Adipocyte (in vitro differentiated cells): ENCODE results near the gene EMP2.

Experiments used
- DNase-seq: peaks from one replicate; pipeline ENCODE4 v3.0.0-alpha.2; 2015; ENCODE audit warnings: low read depth
- H3K27me3 ChIP-seq: replicated peaks from 2 replicates; pipeline ENCODE4 v1.7.0; 2013; ENCODE audit warnings: mild to moderate bottlenecking, low read length, moderate library complexity; ENCODE audit not compliant: control insufficient read depth, insufficient read depth
- H3K36me3 ChIP-seq: 2 replicates; pipeline ENCODE4 v1.7.0; 2013; ENCODE audit warnings: low read length, mild to moderate bottlenecking, moderate library complexity; ENCODE audit not compliant: control insufficient read depth, insufficient read depth, severe bottlenecking
- H3K4me1 ChIP-seq: 2 replicates; pipeline ENCODE4 v1.7.0; 2013; ENCODE audit warnings: mild to moderate bottlenecking, low read length, moderate library complexity; ENCODE audit not compliant: control insufficient read depth, insufficient read depth
- H3K4me3 ChIP-seq: 2 replicates; pipeline ENCODE4 v1.7.0; 2013; ENCODE audit warnings: mild to moderate bottlenecking, low read length, moderate library complexity
- H3K9ac ChIP-seq: 2 replicates; pipeline ENCODE4 v1.7.0; 2013; ENCODE audit warnings: mild to moderate bottlenecking, low read length, moderate library complexity
- H3K9me3 ChIP-seq: 2 replicates; pipeline ENCODE4 v1.7.0; 2013; ENCODE audit warnings: mild to moderate bottlenecking, low read length, moderate library complexity; ENCODE audit not compliant: control insufficient read depth

The EMP2 gene

GRCh38 chr16:10558746-10559641 lies 21.4 kb downstream of the EMP2 start:
- peaks cover 12% of the 10 kb centered on the region for H3K9me3 ChIP-seq
- H3K27me3 ChIP-seq: no peaks in the 10 kb centered on the region
- peaks cover 33% of the 10 kb centered on the region for H3K4me1 ChIP-seq
- no peak for DNase-seq
- peak overlapping the region; percentile 85 for H3K9ac ChIP-seq
- no peaks in the 10 kb centered on the region for H3K36me3 ChIP-seq
- H3K4me3 ChIP-seq: peak overlapping the region; percentile 77

- H3K9ac ChIP-seq: peak overlapping the region; percentile 85
- H3K9me3 ChIP-seq: peaks cover 12% of the 10 kb centered on the region
- peak overlapping the region; percentile 77 for H3K4me3 ChIP-seq
- H3K27me3 ChIP-seq: no peaks in the 10 kb centered on the region
- H3K36me3 ChIP-seq: no peaks in the 10 kb centered on the region
- no peak for DNase-seq
- peaks cover 33% of the 10 kb centered on the region for H3K4me1 ChIP-seq
Measured at GRCh38 chr16:10558305-10558704, 22.1 kb downstream of the EMP2 start.

GRCh38 chr16:10557750-10558149 lies 22.6 kb downstream of the EMP2 start:
- peaks cover 33% of the 10 kb centered on the region for H3K4me1 ChIP-seq
- no peaks in the 10 kb centered on the region for H3K27me3 ChIP-seq
- peaks cover 12% of the 10 kb centered on the region for H3K9me3 ChIP-seq
- DNase-seq: no peak
- H3K4me3 ChIP-seq: no peak overlapping the region
- H3K9ac ChIP-seq: peak overlapping the region; percentile 1
- H3K36me3 ChIP-seq: no peaks in the 10 kb centered on the region

GRCh38 chr16:10556236-10556635 lies 24.2 kb downstream of the EMP2 start:
- peaks cover 4% of the 10 kb centered on the region for H3K9me3 ChIP-seq
- DNase-seq: no peak

GRCh38 chr16:10554569-10554968 lies 25.8 kb downstream of the EMP2 start:
- peaks cover 28% of the 10 kb centered on the region for H3K4me1 ChIP-seq
- no peak overlapping the region for H3K4me3 ChIP-seq
- no peak for DNase-seq

More at GRCh38 chr16:10556236-10556635, 24.2 kb downstream of the EMP2 start:
- no peak overlapping the region for H3K4me3 ChIP-seq
- no peak overlapping the region for H3K9ac ChIP-seq
- no peaks in the 10 kb centered on the region for H3K36me3 ChIP-seq
- H3K27me3 ChIP-seq: no peaks in the 10 kb centered on the region
- H3K4me1 ChIP-seq: peaks cover 38% of the 10 kb centered on the region

GRCh38 chr16:10552998-10553491 lies 27.4 kb downstream of the EMP2 start:
- Histone ChIP-seq H3K9me3 (peaks cover 11% of the 10 kb centered on the region), H3K9ac (no peak overlapping the region), H3K4me3 (no peak overlapping the region), H3K36me3 (peaks cover under 1% of the 10 kb centered on the region), H3K27me3 (no peaks in the 10 kb centered on the region), H3K4me1 (peaks cover 13% of the 10 kb centered on the region)
- DNase-seq: no peak

More at GRCh38 chr16:10554569-10554968, 25.8 kb downstream of the EMP2 start:
- Histone ChIP-seq H3K27me3 (no peaks in the 10 kb centered on the region), H3K9ac (no peak overlapping the region), H3K36me3 (no peaks in the 10 kb centered on the region), H3K9me3 (peaks cover 4% of the 10 kb centered on the region)

- DNase-seq: no peak
- Histone ChIP-seq H3K36me3 (peaks cover 8% of the 10 kb centered on the region), H3K4me1 (peaks cover 6% of the 10 kb centered on the region), H3K4me3 (no peak overlapping the region), H3K9me3 (peaks cover 11% of the 10 kb centered on the region), H3K27me3 (no peaks in the 10 kb centered on the region), H3K9ac (no peak overlapping the region)
Measured at GRCh38 chr16:10552281-10552680, 28.1 kb downstream of the EMP2 start.

- Histone ChIP-seq H3K4me3 (no peak overlapping the region), H3K36me3 (peaks cover 12% of the 10 kb centered on the region), H3K4me1 (peaks cover 5% of the 10 kb centered on the region), H3K9me3 (peaks cover 11% of the 10 kb centered on the region), H3K27me3 (no peaks in the 10 kb centered on the region), H3K9ac (no peak overlapping the region)
- no peak for DNase-seq
Measured at GRCh38 chr16:10551881-10552280, 28.5 kb downstream of the EMP2 start.

GRCh38 chr16:10548404-10548803 lies 32.0 kb downstream of the EMP2 start:
- no peak overlapping the region for H3K9ac ChIP-seq
- no peak overlapping the region for H3K4me3 ChIP-seq
- H3K36me3 ChIP-seq: peaks cover 40% of the 10 kb centered on the region
- peaks cover 5% of the 10 kb centered on the region for H3K4me1 ChIP-seq
- H3K9me3 ChIP-seq: peaks cover 8% of the 10 kb centered on the region
- no peak for DNase-seq
- H3K27me3 ChIP-seq: no peaks in the 10 kb centered on the region

GRCh38 chr16:10547708-10548107 lies 32.7 kb downstream of the EMP2 start:
- Histone ChIP-seq H3K9ac (no peak overlapping the region), H3K9me3 (peaks cover 8% of the 10 kb centered on the region), H3K4me3 (no peak overlapping the region), H3K27me3 (no peaks in the 10 kb centered on the region), H3K4me1 (peaks cover 5% of the 10 kb centered on the region), H3K36me3 (peaks cover 45% of the 10 kb centered on the region)
- no peak for DNase-seq

- Histone ChIP-seq H3K9me3 (no peaks in the 10 kb centered on the region), H3K27me3 (no peaks in the 10 kb centered on the region), H3K4me3 (no peak overlapping the region), H3K9ac (no peak overlapping the region), H3K4me1 (no peaks in the 10 kb centered on the region), H3K36me3 (peaks cover 68% of the 10 kb centered on the region)
- DNase-seq: no peak
Measured at GRCh38 chr16:10543231-10543977, 37.0 kb downstream of the EMP2 start.
